Brain microvascular endothelial cell (primary cell): Measurements from ENCODE around the gene ADGRL1.

Experiments used
- DNase-seq: peaks from one replicate; pipeline ENCODE4 v3.0.0-alpha.2; 2020
- H3K27ac ChIP-seq: fragments of 250-450 bp; sonication (Bioruptor Pico); 2 replicates; pipeline ENCODE4 v1.5.1; 2020; ENCODE audit warnings: mild to moderate bottlenecking, moderate library complexity
- H3K27me3 ChIP-seq: fragments of 250-450 bp; sonication (Bioruptor Pico); replicated peaks from 2 replicates; pipeline ENCODE4 v1.5.1; 2020; ENCODE audit warnings: mild to moderate bottlenecking
- H3K36me3 ChIP-seq: fragments of 250-450 bp; sonication (Bioruptor Pico); replicated peaks from 2 replicates; pipeline ENCODE4 v1.5.1; 2020; ENCODE audit warnings: mild to moderate bottlenecking
- H3K4me3 ChIP-seq: 2 replicates; pipeline ENCODE4 v1.5.1; 2011; ENCODE audit warnings: low read depth, mild to moderate bottlenecking, control low read depth, low read length, moderate library complexity
- CTCF ChIP-seq: IDR thresholded peaks from 2 replicates; pipeline ENCODE4 v1.5.1; 2011; ENCODE audit warnings: low read depth, mild to moderate bottlenecking, moderate library complexity, low read length, control low read depth, inconsistent platforms; ENCODE audit errors: missing control alignments
- in situ Hi-C: cut with HindIII; loops from 2 replicates; pipeline ENCODE4 v1.10.0; 2017; ENCODE audit warnings: low sequenced_read_pairs, low pct_ligation_motif_present

Gene ADGRL1

GRCh38 chr19:14119644-14120496 is 86.1 kb downstream of the ADGRL1 start:
- DNase-seq, result no peak
- in situ Hi-C loops, result no loop called here
- no peak for TF ChIP-seq CTCF
- Histone ChIP-seq H3K27ac (no peak overlapping the region), H3K27me3 (no peaks in the 10 kb centered on the region), H3K4me3 (no peak overlapping the region), H3K36me3 (no peaks in the 10 kb centered on the region)

GRCh38 chr19:14119146-14119545 is 86.8 kb downstream of the ADGRL1 start:
- in situ Hi-C loops, result no loop called here
- Histone ChIP-seq H3K27ac (no peak overlapping the region), H3K36me3 (no peaks in the 10 kb centered on the region), H3K27me3 (no peaks in the 10 kb centered on the region), H3K4me3 (no peak overlapping the region)
- no peak for TF ChIP-seq CTCF
- DNase-seq, result no peak

- Histone ChIP-seq H3K36me3 (no peaks in the 10 kb centered on the region), H3K4me3 (peak overlapping the region; percentile 53), H3K27me3 (no peaks in the 10 kb centered on the region), H3K27ac (peak overlapping the region; percentile 66)
- DNase-seq, result peak; percentile 28
- in situ Hi-C loops, result no loop called here
- no peak for TF ChIP-seq CTCF
Measured at GRCh38 chr19:14118165-14119051, 87.6 kb downstream of the ADGRL1 start.

GRCh38 chr19:14117668-14118164 is 88.3 kb downstream of the ADGRL1 start, which contains the start of gene PRKACA:
TSS of gene PRKACA (minus strand) at chr19:14117762. CDS start at chr19:14117547, 215 bp downstream.
- TF ChIP-seq CTCF, result no peak
- H3K27me3 ChIP-seq, result no peaks in the 10 kb centered on the region
- no peaks in the 10 kb centered on the region for H3K36me3 ChIP-seq
- in situ Hi-C loops, result no loop called here
- peak within 1 kb of the TSS; percentile 78 for H3K4me3 ChIP-seq
- peak within 1 kb of the TSS; percentile 66 for H3K27ac ChIP-seq
- peak; percentile 98 for DNase-seq

GRCh38 chr19:14116918-14117578 is 88.9 kb downstream of the ADGRL1 start:
- Histone ChIP-seq H3K27me3 (no peaks in the 10 kb centered on the region), H3K36me3 (no peaks in the 10 kb centered on the region), H3K27ac (no peak overlapping the region), H3K4me3 (peak overlapping the region; percentile 78)
- DNase-seq, result no peak
- in situ Hi-C loops, result no loop called here
- TF ChIP-seq CTCF, result no peak
